Stimulated activated CD8-positive, alpha-beta memory T cell treated with anti-CD3 and anti-CD28 coated beads, Interleukin-4, amount 100 ng/mL, for 4 hours (primary cell): ENCODE data around the gene ZNRF3.
"Not testable (repeated sequence)": the region's sequence is repeated elsewhere in the genome, so short reads cannot be mapped to it uniquely, and the experiment has no call there.

Source experiments
- DNase-seq, 2 donors: peaks; one replicate each; pipeline ENCODE4 v3.0.0-alpha.2; 2020; ENCODE audit warnings: low read depth in 2 of 2, low spot score in 1 of 2

Gene ZNRF3

DNA sequence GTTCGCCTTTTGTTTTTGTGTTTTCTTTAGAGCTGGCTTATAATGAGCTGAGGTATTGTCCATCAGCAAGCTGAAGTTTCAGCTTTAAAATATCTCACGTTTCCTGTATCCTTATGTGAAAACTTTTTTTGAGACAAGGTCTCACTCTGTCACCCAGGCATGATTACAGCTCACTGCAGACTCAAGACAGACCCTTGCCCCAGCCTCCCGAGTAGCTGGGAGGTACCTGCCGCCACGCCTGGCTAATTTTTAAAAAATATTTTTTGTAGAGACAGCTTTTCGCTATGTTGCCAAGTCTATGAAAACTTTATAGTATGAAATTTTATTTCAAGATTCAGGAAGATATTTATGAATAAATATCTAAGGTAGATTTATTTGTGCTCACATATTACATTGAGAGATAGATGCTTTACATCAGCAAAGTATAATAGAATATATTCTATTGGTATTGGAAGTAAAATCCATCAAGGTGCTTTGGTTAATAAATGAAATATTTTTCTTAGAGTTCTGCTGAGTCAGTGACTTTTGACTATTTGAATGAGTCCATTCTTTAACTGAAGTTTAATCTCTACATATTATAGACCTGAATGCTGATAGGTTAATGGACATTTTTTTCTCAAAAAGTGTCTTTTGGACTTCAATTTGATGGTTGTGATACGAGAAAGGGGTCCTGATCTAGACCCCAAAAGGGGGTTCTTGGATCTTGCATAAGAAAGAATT, 199.6 kb downstream of the ZNRF3 start:
- no peak for DNase-seq

DNA sequence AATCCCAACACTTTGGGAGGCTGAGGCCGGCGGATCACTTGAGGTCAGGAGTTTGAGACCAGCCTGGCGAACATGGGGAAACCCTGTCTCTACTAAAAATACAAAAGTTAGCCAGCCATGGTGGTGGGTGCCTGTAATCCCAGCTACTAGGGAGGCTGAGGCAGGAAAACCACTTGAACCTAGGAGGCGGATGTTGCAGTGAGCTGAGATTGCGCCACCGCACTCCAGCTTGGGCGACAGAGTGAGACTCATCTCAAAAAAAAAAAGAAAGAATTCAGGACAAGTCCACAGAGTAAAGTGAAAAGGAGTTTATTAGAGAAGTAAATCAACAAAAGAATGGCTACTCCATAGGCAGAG, 200.2 kb downstream of the ZNRF3 start:
- not testable (repeated sequence) for DNase-seq

DNA sequence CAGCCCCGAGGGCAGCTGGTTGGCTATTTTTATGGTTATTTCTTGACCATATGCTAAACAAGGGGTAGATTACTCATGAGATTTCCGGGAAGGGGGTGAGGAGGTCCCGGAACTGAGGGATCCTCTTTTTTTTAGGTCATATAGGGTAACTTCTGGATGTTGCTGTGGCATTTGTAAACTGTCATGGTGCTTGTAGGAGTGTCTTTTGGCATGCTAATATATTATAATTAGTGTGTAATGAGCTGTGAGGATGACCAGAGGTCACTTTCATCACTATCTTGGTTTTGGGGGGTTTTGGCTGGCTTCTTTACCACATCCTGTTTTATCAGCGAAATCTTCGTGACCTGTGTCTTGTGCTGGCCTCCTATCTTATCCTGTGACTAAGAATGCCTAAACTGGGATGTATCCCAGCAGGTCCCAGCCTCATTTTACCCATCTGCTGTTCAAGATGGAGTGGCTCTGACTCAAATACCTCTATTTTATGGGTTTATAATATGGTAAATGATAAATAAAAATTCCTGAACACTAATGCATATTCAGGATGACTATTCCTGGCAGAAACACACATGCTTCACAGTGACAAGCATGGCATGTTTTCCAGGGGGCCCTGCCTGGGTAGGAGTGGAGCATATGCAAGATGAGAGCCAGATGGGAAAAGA, 200.7 kb downstream of the ZNRF3 start:
- DNase-seq, result no peak

DNA sequence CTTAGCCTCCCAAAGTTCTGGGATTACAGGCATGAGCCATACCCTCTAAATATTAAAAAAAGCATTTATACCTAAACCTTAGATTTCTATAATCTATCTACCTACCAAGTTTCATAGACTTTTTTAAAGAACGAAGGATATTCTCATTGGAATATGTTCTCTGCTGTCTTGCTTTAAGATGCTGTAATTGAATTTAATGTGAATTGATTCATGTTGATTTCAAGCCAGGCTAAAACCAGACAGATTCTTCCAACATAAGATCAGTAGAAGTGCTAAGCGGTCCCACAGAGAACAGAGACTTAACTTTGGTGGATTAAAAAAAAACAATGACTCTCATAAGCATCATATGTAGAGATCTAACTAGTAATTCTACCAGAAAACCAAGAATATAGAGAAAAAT, 203.6 kb downstream of the ZNRF3 start:
- DNase-seq, result no peak

DNA sequence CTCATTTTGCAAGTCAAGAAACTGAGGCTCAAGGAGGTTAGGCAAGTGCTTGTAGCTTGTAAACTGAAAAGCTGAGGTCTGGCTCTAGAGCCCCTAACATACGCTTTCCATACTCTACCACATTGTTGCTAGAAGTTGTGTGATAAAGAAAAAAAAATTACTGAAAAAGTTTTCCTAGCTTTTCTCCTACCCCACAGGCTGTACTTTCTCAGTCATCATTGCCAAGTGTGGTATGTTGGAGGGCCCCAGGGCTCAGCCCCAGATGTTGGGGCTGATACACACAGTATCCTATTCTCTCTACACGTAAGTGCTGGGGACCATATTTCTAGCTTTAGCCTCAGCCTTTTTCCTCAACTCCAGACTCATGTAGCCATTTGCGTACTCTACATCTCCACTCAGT, 205.4 kb downstream of the ZNRF3 start:
- DNase-seq, result no peak

DNA sequence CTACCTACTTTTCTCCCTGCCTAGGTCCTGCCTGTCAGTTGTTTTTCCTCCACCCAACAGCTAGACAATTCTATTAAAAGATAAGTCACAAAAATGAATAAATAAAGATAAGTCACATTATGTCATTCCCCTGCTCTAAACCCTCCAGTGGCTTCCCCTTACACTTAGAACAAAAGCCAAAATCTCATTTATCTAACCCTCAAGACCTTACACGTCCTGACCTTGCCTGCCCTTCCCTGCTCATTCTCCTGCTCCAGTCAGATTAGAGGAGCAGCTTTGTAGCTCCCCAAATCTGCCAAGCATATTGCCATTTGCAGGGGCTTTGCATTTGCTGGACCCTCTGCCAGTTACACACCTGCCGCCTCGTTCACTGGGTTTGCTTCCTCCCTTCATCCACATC, 206.1 kb downstream of the ZNRF3 start:
- no peak for DNase-seq

DNA sequence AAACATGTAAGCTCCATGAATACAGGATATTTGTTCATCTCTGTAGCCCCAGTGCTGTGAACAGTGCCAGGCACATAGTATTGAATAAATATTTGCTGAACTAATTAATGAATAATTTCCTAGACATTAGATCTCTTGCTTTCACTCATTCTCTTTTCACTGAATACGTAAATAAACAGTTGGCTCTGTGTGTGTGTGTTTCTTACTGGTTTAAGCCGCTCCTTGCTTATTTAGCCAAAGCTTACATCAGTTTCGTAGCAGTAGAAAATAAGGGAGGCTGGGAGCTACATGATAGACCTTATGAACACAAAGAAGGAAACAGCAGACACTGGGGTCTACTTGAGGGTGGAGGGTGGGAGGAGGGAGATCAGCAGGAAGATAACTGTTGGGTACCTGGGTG, 206.7 kb downstream of the ZNRF3 start:
- no peak for DNase-seq

DNA sequence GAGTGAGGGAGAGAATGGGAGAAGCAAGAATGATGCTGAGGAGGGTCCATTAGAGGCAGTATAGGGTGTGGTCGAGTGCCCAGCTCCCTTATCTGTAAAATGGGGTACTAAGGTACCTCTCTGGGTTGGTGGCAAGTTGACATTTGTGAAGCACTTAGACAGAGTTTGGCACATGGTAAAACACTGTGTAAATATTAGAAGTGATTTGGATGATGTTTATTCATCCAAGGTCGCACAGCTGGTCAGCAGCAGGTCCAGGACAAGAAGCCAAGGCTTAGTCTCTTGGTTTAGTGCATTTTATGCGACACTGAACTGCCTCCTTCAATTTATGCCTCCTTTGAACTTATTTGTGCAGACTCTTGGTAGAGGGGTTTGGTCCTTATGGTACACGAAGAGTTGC, 208.9 kb downstream of the ZNRF3 start:
- DNase-seq, result no peak

DNA sequence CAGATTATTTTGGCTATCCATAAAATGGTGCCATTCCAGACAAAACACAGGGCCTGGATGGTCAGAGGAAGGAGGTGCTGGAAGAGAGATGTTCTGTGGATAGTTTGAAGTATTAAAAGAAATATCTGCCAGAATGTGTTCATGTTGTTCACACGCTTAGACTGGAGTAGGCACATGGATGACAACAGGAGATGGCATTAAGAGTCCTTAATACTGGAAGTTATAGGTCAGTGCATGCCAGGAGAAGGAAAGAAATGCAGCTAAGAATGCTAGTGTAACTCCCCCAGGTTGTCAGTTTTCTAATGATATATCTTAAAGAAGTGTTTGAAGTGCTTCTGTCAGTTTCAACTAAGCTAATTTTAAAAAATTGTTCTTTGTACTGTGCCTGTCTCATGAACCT, 209.7 kb downstream of the ZNRF3 start:
- no peak for DNase-seq

DNA sequence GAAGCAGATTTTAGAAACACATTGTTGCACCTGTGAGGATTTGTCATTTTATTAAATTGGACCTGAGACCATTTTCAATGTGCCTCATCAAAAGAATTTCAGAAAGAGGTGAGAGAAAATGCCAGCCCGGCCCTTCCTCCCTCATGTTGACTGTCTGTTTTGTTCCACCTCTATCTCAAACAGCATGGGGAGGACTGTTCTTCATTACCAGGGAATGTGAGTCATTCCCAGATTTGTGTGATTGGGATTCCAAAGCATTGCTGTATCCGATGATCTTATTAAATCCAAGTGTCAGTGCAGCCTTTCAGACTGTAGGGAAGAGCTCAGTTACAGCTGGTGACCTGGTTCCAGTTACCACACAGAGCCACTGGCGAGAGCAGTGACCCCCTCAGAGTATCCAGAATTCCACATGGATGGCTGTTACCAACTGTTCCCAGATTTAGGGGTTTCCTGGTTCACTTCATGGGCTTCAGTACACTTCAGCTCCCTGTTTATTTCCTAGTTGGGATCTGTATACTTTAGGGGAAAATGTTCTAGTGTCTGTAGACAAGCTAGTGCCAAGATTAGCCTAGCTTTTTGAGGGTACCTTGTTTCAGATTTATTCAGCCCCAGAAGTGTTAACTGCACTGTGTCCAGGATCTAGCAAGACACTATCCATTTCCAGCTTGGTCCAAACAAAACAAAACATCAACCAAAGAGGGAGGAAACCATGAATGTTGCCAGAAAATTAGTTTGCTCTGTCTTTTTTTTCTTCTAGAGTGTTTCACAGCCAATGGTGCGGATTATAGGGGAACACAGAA, 210.3 kb downstream of the ZNRF3 start:
- no peak for DNase-seq

DNA sequence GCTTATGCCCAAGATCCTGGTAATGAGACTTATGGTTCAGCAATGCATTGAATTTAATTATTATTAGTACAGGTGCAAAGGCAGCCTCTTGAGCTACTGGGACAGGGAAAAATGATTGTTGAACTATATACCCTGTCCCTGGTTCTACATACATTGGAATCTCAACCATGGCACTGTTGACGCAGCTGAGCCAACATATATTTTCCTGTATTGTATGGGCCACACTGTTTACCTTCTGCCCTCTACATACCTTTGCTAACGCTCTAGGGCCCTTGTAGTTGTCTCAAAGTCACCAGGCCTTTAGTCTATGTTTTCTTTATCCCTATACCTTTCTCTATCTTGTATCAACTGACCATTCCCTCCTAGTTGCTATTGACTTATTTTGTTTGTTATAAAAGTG, 212.1 kb downstream of the ZNRF3 start:
- no peak for DNase-seq

DNA sequence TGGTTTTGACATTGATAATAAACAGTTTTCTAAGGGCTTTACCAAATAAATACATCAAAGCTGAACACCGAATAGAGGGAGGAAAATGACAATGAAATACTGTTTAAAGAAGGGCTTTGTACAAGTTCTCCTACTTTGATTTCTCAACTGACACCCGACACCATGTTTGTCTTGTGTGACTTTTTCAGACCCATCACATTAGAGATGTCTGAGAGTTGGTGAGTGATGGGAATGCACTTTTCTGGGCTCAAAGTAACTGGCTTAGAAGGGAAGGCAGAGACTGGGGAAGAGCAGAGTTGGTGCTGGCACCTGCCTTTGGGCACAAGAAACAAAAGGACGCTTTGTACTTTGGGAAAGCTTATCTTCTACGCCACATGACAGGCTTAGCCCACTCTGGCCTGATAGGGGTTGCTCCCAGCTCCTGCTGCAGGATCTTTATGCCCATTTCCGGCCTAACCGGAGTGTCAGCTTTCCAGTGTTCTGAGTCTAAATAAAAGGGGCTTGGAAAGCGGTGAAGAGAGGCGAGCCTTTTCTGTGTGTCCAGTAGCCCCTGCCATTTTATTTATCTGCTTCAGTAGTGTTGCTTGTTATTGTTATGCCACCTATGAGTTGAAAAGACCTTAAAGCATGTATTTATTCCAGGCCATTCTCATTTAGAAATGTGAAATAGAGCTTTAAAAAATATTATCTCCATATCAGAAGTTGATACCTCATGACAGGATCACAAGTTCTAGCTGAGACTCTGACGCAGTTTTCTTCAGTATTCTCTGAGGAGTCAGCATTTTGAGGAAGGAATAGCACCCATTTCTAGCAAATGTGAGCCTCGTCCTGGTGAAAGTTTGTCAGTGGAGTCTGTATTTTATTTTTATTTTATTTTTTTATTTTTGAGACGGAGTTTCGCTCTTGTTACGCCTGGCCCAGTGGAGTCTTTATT, 213.6 kb downstream of the ZNRF3 start:
- DNase-seq, result no peak

DNA sequence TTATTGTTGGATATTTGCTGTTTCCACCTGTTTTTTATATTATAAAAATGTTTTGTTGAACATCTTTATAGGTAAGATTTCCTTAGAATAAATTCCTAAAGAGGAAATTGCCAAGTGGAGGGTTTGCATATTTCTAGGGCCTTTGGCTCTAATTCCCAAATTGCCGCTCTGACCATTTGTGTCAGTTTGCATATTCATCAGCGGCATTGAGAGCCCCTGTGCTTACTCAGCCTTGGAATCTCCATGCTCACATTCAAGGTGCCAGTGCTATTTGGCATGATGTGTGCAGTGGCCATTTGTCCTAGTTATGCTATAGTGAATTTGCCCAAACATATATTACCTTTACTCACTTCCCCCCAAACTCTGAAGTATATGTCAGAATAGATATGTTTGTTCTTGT, 214.9 kb downstream of the ZNRF3 start:
- DNase-seq, result no peak

DNA sequence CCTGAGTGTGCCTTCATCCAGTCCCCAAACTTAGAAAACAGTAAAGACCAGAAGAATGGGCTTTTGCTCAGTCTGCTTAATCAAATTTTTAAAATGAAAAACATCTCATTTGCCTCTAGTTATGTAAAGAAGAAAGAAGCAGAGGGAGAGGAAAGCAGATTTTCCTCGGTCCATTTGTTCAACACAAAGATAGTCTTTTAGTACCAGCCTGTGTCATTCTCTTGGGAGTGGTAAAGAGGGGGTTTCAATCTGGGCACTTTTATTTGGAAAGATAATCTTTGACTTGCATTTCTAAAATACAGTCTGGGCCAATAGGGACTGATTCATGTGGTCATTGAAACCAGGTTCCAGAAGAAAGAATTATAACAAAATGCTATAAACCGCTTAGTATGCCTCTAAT, 218.9 kb downstream of the ZNRF3 start:
- no peak for DNase-seq

DNA sequence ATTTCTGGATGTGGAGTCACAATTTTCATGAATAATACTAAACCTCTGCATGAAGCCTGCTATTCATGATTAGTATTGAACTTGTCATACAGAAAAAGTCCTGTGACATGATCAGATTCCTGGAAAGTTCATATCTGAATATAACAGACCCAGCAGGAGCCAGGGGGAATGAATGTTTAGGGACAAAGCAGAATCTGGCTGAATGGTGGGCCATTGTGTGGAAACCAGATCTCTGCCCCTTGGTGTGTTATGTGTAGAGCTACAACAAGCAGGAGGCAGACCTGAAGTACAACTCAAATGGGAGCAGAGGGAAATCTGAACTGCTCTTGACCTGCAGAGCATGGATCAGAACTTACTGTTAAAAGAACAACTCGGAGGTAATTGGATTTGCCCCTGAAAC, 219.7 kb downstream of the ZNRF3 start:
- no peak for DNase-seq

DNA sequence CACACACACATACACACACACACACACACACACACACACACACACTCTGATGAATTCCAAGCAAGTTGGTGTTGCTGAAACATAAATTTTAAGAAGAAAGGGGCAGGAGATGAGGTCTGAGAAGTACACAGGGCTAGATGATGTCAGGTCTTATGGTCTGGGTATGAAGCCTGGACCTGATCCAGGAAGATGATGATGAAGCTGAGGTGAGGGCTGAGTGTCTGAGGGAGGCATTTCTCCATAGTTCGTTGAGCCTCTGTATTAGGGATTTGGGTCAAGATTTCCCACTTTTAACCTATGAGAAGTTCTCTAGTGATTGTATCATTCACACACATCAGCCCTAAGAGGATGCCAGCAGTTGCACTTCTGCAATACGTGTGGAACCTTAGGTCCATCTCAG, 222.1 kb downstream of the ZNRF3 start:
- DNase-seq, result no peak

DNA sequence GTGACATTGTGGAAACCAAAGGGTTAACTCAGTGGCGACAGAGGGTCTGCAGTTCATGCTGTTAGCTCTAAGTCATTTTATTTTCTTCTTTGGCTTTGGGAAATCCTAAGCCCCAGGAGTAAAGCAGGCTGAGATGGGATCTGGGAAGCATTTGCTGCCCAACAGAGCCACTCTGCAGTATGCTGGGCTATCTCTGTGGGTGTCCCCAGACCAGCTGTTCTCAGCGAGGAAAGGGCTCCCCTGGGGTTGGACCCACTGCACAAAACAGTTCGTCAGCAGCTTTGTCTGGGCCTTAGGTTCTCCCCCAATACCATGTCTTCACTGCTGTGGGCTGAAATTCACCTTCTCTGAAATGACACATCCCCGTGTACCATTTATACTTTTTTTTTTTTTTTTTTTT, 223.5 kb downstream of the ZNRF3 start:
- DNase-seq, result no peak
